ENCODE measurements around the gene PAQR5.
"Not testable (repeated sequence)": the region's sequence is repeated elsewhere in the genome, so short reads cannot be mapped to it uniquely, and the experiment has no call there.

PAQR5 gene

DNA sequence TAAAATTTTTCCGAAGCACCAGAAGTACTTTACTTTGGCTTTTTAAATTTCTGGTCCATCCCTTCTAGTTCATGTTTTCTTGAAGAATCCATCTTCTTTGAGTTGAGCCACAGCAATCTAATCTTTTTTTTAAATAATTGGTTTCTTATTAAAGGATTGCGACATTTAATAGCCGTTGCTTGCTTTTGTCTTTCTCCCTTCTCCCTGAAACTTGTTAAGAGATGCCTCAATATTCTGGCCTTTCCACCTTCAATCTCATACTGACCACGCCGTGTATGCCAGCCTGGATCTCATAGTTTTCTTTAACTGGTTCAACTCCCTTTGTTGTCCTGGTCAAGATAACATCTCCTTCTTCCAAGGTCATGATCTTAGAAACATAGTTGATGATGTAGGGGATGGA lies 135.5 kb downstream of the PAQR5 start:
- no peak for DNase-seq

DNA sequence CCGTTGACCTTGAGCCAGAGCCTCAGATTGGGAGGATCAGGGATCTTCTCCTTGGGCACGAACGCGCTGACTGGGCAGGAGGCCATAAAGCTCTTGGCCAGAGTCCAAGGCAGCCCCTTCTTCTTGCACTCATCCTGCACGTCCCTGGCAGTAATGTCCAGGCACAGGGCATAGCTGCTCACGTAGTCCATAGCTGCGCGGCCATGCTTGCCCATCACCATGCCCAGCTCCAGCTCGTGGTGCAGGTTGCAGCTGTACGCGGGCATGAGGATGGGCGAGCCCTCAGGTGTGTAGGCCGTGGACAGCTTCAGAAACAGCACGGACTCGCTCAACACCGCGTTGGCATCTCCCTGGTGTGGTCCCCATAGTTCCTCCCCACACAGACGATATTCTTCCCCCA lies 136.0 kb downstream of the PAQR5 start:
- no peak for DNase-seq

- no peak for DNase-seq
Observed at GRCh38 chr15:69435985-69436384, 137.3 kb downstream of the PAQR5 start.

DNA sequence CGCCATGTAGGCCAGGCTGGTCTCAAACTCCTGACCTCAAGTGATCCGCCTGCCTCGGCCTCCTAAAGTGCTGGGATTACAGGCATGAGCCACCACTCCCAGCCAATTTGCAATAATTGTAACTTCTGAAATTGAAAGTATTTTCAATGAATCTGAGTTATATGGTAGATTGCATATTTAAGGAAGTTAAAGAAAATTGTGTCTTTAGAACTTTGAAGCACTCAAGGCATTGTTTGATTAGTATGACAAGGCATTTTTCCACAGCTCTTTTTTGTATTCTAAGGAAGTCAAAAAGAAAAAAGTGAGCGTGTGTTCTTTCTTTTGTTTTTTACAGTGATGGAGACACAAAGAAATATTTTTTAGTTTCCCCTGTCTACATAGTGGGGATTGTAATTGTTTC lies 138.2 kb downstream of the PAQR5 start:
- no peak for DNase-seq

DNA sequence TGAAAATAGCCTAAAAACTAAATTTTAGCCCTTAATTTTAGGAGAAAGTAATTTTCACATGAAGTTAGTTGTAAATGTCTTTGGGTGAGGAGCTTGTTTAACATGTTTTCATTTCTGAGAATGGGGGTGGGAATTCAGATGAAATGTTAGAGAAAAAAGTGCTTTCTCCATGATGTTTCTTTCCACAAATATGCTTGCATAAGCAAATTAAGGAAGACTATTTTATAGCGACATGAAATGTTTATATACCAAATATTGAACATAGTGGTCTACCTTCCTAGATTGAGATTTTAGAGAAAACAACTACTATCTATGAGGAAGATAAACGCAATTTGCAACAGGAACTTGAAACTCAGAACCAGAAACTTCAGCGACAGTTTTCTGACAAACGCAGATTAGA lies 140.9 kb downstream of the PAQR5 start:
- no peak for DNase-seq

DNA sequence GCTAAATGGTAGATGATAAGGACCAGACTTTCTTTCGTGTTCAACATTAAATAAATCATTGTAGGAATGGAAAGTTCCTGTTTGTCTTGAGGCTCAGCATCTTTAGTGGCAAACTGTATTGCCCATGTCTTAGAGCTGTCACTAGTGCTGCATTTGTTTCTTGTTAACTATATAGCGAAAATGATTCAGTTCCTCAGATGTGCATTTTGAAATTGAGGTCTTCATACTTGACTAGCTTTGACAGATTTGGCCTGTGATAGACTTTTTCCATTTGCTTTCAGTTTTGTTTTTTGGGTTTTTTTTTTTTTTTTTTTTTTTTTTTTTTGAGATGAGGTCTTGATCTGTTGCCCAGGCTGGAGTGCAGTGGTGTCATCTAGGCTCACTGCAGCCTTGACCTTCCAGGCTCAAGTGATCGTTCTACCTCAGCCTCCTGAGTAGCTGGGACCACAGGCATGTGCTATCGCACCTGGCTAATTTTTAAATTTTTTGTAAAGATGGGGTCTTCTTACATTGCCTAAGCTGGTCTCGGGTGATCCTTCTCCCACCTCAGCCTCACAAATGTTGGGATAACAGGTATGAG lies 144.4 kb downstream of the PAQR5 start:
- no peak for DNase-seq

DNA sequence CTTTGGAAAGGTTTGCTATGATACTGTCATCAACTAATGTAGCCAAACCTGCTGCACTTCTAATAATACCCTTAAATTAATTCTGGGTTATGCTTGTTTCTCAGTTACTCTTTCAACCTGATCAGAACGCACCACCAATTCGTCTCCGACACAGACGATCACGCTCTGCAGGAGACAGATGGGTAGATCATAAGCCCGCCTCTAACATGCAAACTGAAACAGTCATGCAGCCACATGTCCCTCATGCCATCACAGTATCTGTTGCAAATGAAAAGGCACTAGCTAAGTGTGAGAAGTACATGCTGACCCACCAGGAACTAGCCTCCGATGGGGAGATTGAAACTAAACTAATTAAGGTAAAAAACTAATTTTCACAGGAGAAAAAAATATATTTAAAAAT lies 146.0 kb downstream of the PAQR5 start:
- DNase-seq = no peak

GRCh38 chr15:69446953-69447352 lies 148.2 kb downstream of the PAQR5 start:
- no peak for DNase-seq

- not testable (repeated sequence) for DNase-seq
Observed at GRCh38 chr15:69450221-69450620, 151.5 kb downstream of the PAQR5 start.

DNA sequence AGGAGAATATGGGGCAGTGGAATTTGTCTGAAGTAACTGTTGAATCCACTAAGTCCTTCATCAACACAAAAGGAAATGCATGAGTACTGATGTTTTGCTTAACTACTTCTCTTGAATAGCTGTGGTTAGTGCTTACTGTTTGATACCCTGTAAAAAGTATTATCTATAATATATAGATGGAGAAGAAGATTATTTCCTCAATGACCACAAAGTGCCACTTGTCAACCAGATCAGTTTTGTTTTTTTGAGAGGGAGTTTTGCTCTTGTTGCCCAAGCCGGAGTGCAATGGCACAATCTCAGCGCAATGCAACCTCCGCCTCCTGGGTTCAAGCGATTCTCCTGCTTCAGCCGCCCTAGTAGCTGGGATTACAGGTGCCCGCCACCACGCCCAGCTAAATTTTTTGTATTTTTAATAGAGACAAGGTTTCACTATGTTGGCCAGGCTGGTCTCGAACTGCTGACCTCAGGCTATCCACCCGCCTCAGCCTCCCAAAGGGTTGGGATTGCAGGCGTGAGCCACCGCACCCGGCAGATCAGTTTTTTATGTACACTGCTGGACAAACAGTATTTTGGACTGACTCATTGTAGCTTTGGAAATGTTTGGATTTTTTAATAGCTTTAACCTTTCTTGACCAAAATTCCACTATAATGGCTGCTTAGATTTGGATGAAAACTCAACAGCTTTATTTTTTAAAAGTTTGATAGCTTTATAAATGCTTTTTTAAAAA lies 152.4 kb downstream of the PAQR5 start:
- no peak for DNase-seq

DNA sequence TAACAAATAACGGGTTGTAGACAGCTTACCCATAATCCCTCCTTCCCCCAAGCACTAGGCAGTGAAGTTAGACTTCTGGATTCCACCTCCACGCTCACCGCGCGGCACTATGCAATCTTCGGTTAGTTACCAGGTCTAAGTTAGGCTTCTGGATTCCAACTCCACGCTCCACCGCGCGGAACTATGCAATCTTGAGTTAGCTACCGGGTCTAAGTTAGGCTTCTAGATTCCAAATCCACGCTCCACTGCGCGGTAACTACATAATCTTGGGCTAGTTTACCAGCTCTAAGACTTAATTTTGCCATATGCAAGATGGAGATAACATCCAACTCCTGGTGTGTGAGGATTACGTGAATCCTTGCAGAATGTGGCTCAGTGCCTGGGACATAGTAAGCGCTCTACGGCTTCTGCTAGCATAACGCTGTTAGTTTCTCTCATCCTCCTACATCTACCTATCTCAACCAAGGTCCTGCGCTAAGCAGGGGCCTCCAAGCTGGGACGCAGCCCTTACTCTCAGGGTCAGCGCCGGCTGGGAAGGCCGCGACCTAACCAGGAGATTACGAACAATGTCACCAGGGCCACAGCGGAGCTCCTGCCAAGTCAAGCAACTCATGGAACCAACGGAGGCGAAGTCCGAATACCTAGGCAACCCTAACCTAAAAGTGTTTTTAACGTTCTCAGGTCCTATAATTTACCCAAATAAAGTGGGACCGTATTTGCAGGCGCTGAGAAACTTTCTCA lies 153.4 kb downstream of the PAQR5 start:
- DNase-seq = no peak

GRCh38 chr15:69452692-69453521 lies 154.2 kb downstream of the PAQR5 start, which contains the start of gene RPLP1:
TSS of gene RPLP1 (plus strand) at chr15:69452818. CDS start at chr15:69452949, 131 bp downstream.
- DNase-seq = peak; percentile 80

GRCh38 chr15:69454953-69455352 lies 156.2 kb downstream of the PAQR5 start:
- no peak for DNase-seq

DNA sequence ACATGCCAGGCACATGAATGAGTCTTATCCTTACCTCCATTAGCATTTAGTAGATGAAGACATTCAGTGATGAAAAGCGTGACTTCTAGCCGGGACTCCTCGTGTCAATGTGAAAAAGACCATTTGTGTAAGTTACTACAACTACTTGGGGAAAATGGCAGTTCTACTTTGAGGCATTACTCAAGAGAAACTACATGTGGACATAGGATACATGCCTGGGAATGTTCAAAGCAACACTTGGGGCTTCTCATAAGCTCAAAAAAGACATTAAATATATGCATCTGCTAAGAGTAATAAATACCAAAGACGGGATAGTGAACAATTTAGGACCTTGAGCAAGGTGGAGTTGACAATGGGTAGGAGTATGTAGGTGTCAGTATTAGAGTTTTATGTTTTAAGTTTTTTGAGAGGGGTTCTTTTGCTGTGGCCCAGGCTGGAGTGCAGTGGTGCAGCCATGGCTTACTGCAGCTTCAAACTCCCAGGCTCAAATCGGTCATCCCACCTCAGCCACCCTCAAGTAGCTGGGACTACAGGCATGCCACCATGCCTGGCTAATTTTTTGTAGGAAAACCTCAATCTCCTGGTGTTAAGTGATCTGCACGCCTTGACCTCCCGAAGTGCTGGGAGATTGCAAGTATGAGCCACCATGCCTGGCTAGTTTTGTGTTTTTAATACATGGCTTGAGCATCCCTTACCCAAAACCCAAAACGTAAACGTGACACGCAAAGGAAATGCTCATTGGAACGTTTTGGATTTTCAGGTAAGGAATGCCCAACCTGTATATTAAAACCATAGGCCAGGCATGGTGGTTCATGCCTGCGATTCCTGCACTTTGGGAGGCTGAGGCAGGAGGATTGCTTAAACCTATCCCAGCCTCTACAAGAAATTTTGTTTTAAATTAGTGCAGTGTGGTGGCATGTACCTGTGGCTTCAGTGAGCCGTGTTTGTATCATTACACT lies 157.8 kb downstream of the PAQR5 start:
- no peak for DNase-seq
